HepG2 (cell line): ENCODE measurements around the gene USP24. TPM values are rescaled to one million over a fixed set of nuclear protein-coding genes. Genes with fewer than 3 reads are reported as not detected.

ENCODE experiments used
- BCL3 ChIP-seq: sonication (generic); formaldehyde crosslinking; IDR thresholded peaks from 2 replicates; pipeline ENCODE4 v1.5.1; 2020; ENCODE audit warnings: mild to moderate bottlenecking, missing genetic modification reagents, moderate library complexity
- HMG20A ChIP-seq: IDR thresholded peaks from 2 replicates; pipeline ENCODE4 v1.6.1; 2016; ENCODE audit warnings: borderline replicate concordance
- MEIS2 ChIP-seq: sonication (generic); formaldehyde crosslinking; IDR thresholded peaks from 2 replicates; pipeline ENCODE4 v1.9.0; 2021; ENCODE audit warnings: mild to moderate bottlenecking, missing genetic modification reagents
- MTA1 ChIP-seq: sonication (generic); formaldehyde crosslinking; IDR thresholded peaks from 2 replicates; pipeline ENCODE4 v1.4.0; 2020; ENCODE audit warnings: missing genetic modification reagents, mild to moderate bottlenecking, borderline replicate concordance
- STAT6 ChIP-seq: sonication (generic); formaldehyde crosslinking; IDR thresholded peaks from 2 replicates; pipeline ENCODE4 v1.4.0; 2020; ENCODE audit warnings: missing genetic modification reagents, mild to moderate bottlenecking, borderline replicate concordance
- TRIM24 ChIP-seq: sonication (generic); formaldehyde crosslinking; IDR thresholded peaks from 2 replicates; pipeline ENCODE4 v1.8.0; 2022; ENCODE audit warnings: mild to moderate bottlenecking, missing genetic modification reagents
- ZBTB44 ChIP-seq: sonication (generic); formaldehyde crosslinking; IDR thresholded peaks from 2 replicates; pipeline ENCODE4 v1.4.0; 2020; ENCODE audit warnings: missing genetic modification reagents
- ZFP62 ChIP-seq: sonication (generic); formaldehyde crosslinking; IDR thresholded peaks from 2 replicates; pipeline ENCODE4 v1.4.0; 2020; ENCODE audit warnings: missing genetic modification reagents
- ZNF251 ChIP-seq: sonication (generic); formaldehyde crosslinking; IDR thresholded peaks from 2 replicates; pipeline ENCODE4 v1.9.0; 2021; ENCODE audit warnings: mild to moderate bottlenecking, missing genetic modification reagents
- ZNF501 ChIP-seq: sonication (generic); formaldehyde crosslinking; IDR thresholded peaks from 2 replicates; pipeline ENCODE4 v1.5.1; 2020; ENCODE audit warnings: mild to moderate bottlenecking, moderate library complexity, missing genetic modification reagents
- ZNF510 ChIP-seq: sonication (generic); formaldehyde crosslinking; IDR thresholded peaks from 2 replicates; pipeline ENCODE4 v1.4.0; 2020; ENCODE audit warnings: low read depth, mild to moderate bottlenecking, missing genetic modification reagents
- ZNF710 ChIP-seq: sonication (generic); formaldehyde crosslinking; IDR thresholded peaks from 2 replicates; pipeline ENCODE4 v1.5.0; 2020; ENCODE audit warnings: mild to moderate bottlenecking, missing genetic modification reagents, borderline replicate concordance
- ZSCAN20 ChIP-seq: sonication (generic); formaldehyde crosslinking; IDR thresholded peaks from 2 replicates; pipeline ENCODE4 v1.4.0; 2020; ENCODE audit warnings: missing genetic modification reagents, mild to moderate bottlenecking, borderline replicate concordance
- polyA plus RNA-seq, 8 experiments: library from polyadenylated mRNA; depleted of rRNA in 3 of 8; stranded (reverse) in 7 of 8; unstranded in 1 of 8; fragments of >200 nt; fragmentation: Illumina TruSeq in 4 of 8; extraction: Trizol in 4 of 8; gene quantifications; 2 replicates each; pipeline versions ENCODE4 v1.2.1 to v1.2.3, GENCODE V29; 2011 to 2016; ENCODE audit warnings: low read depth in 4 of 8, missing spikeins in 1 of 8, mixed read lengths in 1 of 8; ENCODE audit not compliant: insufficient read depth in 1 of 8
- total RNA-seq, 5 experiments: library from RNA; depleted of rRNA; stranded (reverse); fragments of >200 nt; fragmentation: Illumina TruSeq; extraction: Trizol; gene quantifications; 2 replicates each; pipeline ENCODE4 v1.2.3, GENCODE V29; 2016; ENCODE audit warnings: low read depth in 1 of 5
- TF ChIP-seq, protein P1 (sequence below): sonication (generic); formaldehyde crosslinking; conservative IDR thresholded peaks from 2 replicates; pipeline ENCODE4 v1.5.0; 2020; ENCODE audit warnings: missing genetic modification reagents
- TF ChIP-seq, protein P2 (sequence below): sonication (generic); formaldehyde crosslinking; IDR thresholded peaks from 2 replicates; pipeline ENCODE4 v1.5.1; 2020; ENCODE audit warnings: mild to moderate bottlenecking, moderate library complexity, missing genetic modification reagents

USP24 gene
- total and polyA plus RNA-seq, 2 of the 13 experiments (the other 11 are each of a cell fraction or from before 2014, with no cell fraction given): 18.8 to 47.6 TPM

GRCh38 chr1:55215194-55216021 is at the start of gene USP24 (continued):
- TF ChIP-seq ZBTB44 (CRISPR knock-in tag) (0 out of 2 replicates have a peak, but pooled peaks have one; percentile 18), STAT6 (CRISPR knock-in tag) (no peak), HMG20A (0 out of 2 replicates have a peak, but pooled peaks have one; percentile 15), ZNF501 (CRISPR knock-in tag) (peak; percentile 81), ZNF510 (peak; percentile 82; the same call in 1 of the 2 replicates), ZNF710 (CRISPR knock-in tag) (no peak), MTA1 (CRISPR knock-in tag) (peak; percentile 67; the same call in 1 of the 2 replicates), ZNF251 (no peak), BCL3 (peak; percentile 74; the same call in 1 of the 2 replicates), ZFP62 (no peak), MEIS2 (CRISPR knock-in tag) (peak; percentile 81), ZSCAN20 (CRISPR knock-in tag) (no peak; the same call in 1 of the 2 replicates), TRIM24 (no peak)
- TF ChIP-seq, protein P1, sequence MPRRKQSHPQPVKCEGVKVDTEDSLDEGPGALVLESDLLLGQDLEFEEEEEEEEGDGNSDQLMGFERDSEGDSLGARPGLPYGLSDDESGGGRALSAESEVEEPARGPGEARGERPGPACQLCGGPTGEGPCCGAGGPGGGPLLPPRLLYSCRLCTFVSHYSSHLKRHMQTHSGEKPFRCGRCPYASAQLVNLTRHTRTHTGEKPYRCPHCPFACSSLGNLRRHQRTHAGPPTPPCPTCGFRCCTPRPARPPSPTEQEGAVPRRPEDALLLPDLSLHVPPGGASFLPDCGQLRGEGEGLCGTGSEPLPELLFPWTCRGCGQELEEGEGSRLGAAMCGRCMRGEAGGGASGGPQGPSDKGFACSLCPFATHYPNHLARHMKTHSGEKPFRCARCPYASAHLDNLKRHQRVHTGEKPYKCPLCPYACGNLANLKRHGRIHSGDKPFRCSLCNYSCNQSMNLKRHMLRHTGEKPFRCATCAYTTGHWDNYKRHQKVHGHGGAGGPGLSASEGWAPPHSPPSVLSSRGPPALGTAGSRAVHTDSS (CRISPR knock-in tag): no peak
- TF ChIP-seq, protein P2, sequence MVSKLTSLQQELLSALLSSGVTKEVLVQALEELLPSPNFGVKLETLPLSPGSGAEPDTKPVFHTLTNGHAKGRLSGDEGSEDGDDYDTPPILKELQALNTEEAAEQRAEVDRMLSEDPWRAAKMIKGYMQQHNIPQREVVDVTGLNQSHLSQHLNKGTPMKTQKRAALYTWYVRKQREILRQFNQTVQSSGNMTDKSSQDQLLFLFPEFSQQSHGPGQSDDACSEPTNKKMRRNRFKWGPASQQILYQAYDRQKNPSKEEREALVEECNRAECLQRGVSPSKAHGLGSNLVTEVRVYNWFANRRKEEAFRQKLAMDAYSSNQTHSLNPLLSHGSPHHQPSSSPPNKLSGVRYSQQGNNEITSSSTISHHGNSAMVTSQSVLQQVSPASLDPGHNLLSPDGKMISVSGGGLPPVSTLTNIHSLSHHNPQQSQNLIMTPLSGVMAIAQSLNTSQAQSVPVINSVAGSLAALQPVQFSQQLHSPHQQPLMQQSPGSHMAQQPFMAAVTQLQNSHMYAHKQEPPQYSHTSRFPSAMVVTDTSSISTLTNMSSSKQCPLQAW (CRISPR knock-in tag): peak; percentile 1; the same call in 1 of the 2 replicates
